HG03066 (cell line): ENCODE results near the gene LGALS1.
"Not testable (repeated sequence)": the region's sequence is repeated elsewhere in the genome, so short reads cannot be mapped to it uniquely, and the experiment has no call there.

ENCODE experiments used
- ATAC-seq: cut with Tn5 transposase; IDR thresholded peaks from one replicate; pipeline ENCODE4 v1.9.1; 2021; ENCODE audit warnings: low read depth; ENCODE audit not compliant: unreplicated experiment

The LGALS1 gene

GRCh38 chr22:37714634-37715033 is 39.2 kb downstream of the LGALS1 start:
- no peak for ATAC-seq

DNA sequence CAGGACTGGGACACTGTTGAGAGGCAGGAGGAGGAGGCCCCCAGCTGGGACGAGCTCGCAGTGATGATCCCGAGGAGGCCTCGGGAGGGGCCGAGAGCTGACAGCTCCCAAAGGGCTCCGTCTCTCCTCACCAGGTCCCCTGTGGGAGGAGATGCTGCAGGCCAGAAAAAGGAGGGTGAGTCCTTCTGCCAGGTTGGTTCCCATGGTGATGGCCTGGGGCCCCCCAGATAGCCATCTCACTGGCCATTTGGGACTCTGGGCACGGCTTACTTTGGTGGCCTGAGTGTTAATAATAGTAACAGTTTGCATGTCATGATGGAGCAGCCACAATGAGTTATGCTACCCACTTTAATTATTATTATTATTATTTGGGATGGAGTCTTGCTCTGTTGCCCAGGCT is 40.3 kb downstream of the LGALS1 start:
- no peak for ATAC-seq

GRCh38 chr22:37716708-37717107 is 41.3 kb downstream of the LGALS1 start:
- ATAC-seq: no peak

GRCh38 chr22:37717235-37717634 is 41.8 kb downstream of the LGALS1 start:
- not testable (repeated sequence) for ATAC-seq

GRCh38 chr22:37717746-37718305 is 42.4 kb downstream of the LGALS1 start:
- ATAC-seq: not testable (repeated sequence)

- ATAC-seq: no peak
Measured at GRCh38 chr22:37725551-37726240, 50.3 kb downstream of the LGALS1 start.

DNA sequence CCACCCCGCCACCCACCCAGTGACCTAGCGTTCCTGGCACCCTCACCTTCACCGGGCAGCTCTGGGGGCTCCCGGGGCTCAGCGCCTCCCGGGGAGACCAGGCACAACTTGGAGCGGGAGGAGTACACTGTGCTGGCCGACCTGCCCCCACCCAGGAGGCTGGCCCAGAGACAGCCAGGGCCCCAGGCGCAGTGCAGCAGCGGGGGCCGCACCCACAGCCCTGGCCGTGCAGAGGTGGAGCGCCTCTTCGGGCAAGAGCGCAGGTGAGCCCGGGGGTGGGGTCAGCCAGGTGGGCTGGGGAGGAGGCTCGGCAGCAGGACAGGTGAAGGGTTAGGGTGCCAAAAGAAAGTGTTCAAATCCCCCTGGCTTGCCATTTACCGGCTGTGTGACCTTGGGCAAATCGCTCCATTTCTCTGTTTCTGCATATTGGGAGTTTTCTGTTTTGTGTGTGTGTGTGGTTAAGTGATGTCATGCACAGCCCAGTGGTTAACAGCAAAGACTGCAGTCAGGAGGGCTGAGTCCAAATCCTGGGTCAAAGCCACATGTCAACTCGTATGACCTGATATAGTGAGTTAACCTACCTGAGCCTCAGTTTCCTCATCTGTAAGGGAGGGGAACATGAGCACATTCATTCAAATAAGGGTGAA is 50.9 kb downstream of the LGALS1 start:
- no peak for ATAC-seq

DNA sequence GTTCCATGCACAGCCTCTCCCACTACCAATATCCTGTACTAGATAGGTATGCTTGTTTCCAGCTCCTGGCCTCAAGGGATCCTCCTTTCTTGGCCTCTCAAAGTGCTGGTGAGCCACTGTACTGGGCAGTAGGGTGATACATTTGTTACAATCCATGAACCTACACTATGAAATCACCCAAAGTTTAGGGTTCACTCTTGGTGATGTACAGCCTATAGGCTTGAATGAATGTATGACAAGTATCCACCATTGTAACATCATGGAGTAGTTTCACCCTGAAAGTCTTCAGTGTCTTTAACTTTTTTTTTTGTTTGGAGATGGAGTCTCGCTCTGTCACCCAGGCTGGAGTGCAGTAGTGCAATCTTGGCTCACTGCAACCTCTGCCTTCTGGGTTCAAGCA is 53.2 kb downstream of the LGALS1 start:
- no peak for ATAC-seq
